GM19328 (cell line): ENCODE data around the gene ST6GALNAC4.
A peak's percentile ranks its signal among the peaks of the same experiment; 100 is the strongest.

ENCODE experiments used
- ATAC-seq: cut with Tn5 transposase; IDR thresholded peaks from one replicate; pipeline ENCODE4 v1.9.1; 2021; ENCODE audit warnings: mild to moderate bottlenecking, moderate library complexity; ENCODE audit not compliant: unreplicated experiment

Gene ST6GALNAC4

DNA sequence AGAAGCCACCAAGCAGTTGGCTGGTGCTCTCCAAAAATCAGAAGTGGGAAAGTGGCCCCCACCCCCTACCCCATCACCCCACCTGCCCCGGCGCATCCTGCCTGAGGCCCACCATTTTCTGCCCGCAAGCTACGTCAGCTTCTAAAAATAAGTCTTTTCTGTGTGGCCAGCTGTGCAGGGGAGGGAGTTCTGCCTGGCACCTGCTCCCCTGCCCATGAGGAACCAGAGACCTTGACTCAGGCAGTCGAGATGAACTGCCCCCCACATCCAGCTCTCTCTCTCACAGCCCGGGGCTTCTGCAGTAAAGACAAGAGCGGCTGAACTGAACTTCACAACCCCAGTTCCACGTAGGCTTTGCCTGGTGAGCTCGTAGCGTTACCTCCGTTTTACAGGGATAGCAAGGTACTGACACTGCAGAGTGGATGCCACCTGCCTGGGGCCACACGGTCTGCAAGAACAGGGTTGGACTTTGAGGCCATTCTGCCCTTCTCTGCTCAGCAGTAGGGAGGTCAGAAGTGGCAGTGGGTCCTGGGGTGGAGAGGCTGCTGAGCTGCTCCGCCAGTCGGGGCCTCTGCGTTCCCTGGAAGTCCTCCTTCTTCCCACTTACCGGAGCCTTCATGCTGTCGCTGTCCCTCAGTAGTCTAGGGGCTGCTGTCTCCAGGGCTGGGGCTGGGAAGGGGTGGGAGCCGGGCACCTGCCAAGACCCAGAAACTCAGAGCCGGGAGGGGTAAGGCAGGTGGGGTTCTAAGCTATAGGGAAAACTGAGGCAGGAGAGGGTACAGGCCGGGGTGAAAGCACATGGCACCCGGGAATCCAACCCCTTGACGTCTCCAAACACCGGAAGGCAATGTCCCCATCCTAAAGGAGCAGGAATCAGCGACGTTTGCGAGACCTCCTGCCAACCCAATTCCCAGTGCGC lies 781 bp downstream of the ST6GALNAC4 start:
- ATAC-seq, result no peak

DNA sequence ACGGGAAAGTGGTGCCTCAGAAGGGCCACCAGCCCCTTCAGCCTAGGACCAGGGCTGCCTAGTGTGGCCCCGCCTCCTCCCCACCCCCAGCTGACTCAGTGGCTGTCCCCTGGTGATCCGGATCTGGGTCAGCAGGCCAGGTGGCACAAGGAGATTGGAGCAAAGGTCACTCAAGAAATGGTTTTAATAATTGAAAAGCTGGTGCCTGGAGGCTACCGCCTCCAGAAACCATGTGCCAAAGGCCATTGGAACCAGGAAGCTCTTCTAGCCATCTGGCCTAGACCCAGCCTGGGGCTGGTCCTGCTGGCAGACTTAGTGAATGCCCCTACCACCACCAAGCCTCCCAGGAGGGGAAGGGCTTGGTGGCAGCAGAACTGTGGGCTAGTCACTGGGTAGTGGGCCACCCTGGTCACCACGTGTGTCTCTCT lies 1.5 kb downstream of the ST6GALNAC4 start:
- ATAC-seq, result no peak

DNA sequence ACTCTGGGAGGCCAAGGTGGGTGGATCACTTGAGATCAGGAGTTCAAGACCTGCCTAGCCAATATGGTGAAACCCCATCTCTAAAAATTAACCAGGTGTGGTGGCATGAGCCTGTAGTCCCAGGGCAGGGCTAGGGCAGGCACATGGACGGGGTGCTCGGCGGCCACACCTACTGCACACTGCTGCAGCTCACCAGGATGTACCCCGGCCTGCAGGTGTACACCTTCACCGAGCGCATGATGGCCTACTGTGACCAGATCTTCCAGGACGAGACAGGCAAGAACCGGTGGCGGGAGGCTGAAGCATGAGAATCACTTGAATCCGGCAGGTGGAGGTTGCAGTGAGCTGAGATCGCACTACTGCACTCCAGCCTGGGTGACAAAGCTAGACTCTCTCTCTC lies 3.2 kb downstream of the ST6GALNAC4 start:
- ATAC-seq, result no peak

- ATAC-seq, result no peak
Observed at GRCh38 chr9:127912882-127913281, 4.0 kb downstream of the ST6GALNAC4 start.

GRCh38 chr9:127912296-127912695 lies 4.5 kb downstream of the ST6GALNAC4 start:
- ATAC-seq, result no peak

- ATAC-seq, result no peak
Observed at GRCh38 chr9:127910613-127911205, 6.1 kb downstream of the ST6GALNAC4 start.

- ATAC-seq, result no peak
Observed at GRCh38 chr9:127909839-127910273, 7.0 kb downstream of the ST6GALNAC4 start.

- no peak for ATAC-seq
Observed at GRCh38 chr9:127908660-127908926, 8.2 kb downstream of the ST6GALNAC4 start.

DNA sequence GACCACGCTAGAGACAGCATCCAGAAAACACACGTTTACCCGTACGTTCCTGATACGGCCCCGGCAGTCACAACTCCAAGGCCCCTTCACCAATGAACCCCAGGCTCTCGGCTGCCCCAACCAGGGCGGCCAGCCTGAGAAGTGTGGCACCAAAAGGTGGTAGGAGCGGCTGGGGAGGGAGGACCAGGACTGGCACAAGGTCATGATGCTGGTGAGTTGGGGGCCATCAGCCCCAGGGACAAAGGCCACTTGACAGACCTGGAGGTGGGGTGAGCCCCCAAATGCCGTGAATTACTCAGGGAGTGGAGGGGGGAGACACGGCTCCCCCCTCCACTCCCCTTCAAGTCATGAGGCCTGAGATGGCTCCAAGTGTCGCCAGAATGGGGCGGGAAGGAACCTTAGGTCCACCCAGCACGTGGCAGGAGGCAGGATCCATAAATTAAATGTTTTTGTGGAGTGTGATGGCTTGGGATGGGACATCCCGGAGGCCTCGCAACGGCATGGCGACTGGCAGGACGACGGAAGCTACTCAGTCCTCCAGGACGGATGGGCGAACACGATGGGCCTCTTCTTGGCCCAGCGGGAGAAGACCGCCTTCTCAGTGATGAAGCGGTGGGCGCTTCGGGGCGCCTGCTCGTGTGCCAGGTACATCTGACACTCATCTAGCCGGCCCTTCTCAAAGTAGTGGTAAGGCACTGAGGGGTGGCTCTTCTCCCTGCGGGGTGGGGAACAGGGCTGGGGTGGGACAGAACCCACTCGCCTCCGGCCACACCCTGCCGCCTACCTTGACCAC lies 8.8 kb downstream of the ST6GALNAC4 start:
- ATAC-seq, result no peak

- ATAC-seq, result no peak
Observed at GRCh38 chr9:127905788-127906191, 11.1 kb downstream of the ST6GALNAC4 start.

GRCh38 chr9:127905004-127905728 lies 11.7 kb downstream of the ST6GALNAC4 start:
- ATAC-seq, result no peak

- ATAC-seq, result no peak
Observed at GRCh38 chr9:127904561-127905003, 12.3 kb downstream of the ST6GALNAC4 start.

DNA sequence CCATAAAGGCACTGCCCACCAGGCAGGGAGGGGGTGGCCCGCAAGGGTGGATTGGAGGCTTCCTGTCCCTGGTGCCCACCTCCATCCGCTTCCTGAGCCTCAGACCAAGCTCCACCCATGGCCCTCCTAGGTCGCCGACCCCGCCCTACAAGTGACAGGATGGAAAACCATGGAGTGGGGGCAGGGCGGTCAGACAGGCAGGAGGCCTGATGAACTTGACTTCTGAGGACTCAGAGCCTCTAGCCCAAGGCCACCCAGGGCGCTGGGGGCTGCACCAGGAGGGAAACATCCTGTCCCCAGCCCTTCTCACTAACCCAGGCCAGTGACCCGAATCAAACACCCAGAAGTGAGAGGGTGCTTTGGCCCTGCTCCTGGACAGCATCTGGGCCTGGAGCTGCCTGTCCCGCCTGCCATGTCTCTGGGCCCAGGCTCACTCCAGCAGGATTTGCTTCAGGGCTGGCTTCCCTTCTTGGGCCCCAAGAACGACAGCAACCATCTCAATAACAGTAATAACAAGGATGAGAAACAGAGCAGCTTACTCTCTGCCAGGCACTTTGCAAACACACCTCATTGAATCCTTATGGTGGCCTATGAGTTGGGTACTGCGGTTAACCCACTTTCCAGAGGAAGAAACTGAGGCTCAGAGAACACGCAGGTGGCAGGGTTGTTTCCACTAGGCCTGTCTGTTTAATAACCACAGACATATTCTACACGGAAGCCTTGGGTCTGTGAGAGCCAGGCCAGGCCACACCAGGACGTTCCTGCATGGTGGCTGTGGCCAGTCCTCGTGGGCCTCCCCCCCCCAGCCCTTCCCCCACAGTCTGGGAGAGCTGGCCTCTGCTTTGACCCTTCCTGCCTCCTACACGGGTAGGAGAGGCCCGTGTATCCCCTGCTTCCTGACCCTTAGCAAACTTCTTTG lies 13.0 kb downstream of the ST6GALNAC4 start:
- no peak for ATAC-seq

DNA sequence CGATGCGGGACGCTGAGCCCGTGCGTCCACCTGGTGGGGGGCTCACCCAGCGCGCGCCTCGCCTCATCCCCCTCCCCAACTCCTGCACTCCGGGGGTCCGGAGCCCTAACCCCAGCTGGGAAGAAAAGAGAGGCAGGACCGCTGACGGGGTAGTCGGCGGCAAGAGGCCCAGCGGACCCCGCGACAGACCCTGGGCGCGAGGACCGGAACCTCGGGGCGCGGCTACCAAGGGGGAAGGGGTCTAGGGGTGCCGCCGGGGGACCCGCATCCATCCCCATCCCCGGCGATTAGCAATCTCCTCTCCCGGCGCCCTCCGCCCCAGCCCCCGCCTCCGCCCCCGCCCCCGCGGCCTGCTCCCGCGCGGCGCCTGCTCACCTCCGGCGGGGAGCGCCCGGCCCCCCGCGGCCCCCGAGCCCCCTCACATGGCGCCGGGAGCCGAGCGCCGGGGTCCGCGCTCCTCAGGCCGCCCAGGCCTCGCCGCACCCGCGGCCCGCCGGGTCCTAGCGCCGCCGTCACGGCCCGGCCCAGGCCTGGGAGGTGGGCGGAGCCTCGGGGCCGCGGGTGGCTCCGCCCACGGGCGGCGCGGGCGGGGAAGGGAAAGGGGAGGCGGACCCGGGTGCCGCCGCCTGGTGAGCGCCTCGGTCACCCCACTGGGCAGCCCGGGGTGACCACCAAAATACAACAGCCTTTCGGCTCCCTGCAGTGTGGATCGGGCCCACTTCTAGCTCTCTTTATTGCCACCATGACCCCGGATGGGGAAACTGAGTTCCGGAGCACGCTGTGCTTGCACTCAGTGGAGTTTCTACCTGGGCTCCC lies 17.5 kb downstream of the ST6GALNAC4 start, which contains the start of gene ST6GALNAC6:
TSS of gene ST6GALNAC6 (minus strand) at position 476 of the 816 bp plus-strand sequence. CDS start 1,622 bp downstream, outside the sequence.
- ATAC-seq, result peak; percentile 66

GRCh38 chr9:127898433-127899127 lies 18.3 kb downstream of the ST6GALNAC4 start:
- ATAC-seq, result no peak

DNA sequence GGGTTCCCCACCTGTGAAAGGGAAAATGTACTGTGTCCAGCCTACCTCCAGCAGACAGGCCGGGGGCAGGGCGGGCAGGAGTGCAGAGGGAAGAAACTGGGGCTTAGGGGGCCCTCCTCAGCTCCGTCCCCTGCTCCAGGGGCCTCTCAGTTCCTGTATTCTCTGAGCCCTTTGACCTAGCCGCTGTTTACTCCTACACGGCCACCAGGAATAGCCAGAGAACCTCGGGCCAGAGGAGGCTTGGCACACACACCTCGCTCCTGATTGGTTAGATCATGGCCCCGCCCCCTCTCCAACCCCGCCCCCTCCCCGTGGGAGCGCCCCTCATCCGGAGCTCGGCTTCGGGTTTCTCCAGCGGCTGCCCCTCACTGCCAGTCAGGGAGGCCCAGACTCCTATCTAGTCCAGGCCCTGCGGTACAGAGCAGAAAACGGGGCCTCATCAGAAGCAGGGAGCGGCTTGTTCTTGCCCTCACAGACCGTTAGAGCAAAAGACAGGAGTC lies 19.6 kb downstream of the ST6GALNAC4 start:
- no peak for ATAC-seq

DNA sequence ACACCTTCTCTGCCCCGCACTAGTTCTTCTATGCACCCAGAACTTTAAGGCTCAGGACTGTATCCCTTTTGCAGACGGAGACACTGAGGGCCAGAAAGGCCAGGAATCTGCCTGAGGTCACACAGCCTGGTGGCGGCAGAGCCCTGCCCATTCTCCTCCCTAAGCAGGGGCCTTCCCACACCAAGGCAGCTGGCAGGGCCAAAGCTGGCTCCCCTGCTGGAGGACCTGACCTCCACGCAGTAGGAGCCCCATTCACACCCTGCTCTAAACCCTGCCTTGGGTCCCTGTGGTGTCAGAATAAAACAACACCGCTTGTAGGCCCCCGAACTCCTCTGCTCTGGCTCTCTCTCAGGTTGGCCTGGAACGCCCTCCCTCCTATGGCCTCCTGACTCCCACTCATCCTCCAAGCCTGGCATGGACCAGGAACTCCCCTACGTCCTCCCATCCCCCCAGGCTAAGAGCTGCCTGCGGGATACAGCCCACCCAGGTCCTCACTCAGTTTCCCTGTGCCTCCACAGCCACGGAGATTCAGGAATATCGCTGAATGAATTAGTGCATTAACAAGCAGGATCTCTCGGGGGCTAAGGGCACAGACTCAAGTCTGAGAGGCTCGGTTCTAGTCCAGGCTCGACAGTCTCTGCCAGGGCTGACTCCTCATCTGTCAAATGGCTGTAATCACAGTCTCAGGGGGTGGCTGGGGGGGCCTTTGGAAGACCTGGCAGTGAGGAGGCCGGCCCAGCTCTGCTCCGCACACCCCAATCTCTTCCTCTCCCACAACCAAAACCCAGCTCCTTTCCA lies 20.2 kb downstream of the ST6GALNAC4 start:
- ATAC-seq, result no peak
